HS-27A (cell line): ENCODE data around the gene NRXN2.
"Not testable (repeated sequence)": the region's sequence is repeated elsewhere in the genome, so short reads cannot be mapped to it uniquely, and the experiment has no call there.

Experiments used
- DNase-seq: peaks from one replicate; pipeline ENCODE4 v3.0.0-alpha.2; 2012; ENCODE audit warnings: low read depth, missing footprints

Gene NRXN2

GRCh38 chr11:64564419-64564818 lies 158.6 kb downstream of the NRXN2 start:
- DNase-seq: no peak

GRCh38 chr11:64563966-64564365 lies 159.0 kb downstream of the NRXN2 start:
- DNase-seq: no peak

DNA sequence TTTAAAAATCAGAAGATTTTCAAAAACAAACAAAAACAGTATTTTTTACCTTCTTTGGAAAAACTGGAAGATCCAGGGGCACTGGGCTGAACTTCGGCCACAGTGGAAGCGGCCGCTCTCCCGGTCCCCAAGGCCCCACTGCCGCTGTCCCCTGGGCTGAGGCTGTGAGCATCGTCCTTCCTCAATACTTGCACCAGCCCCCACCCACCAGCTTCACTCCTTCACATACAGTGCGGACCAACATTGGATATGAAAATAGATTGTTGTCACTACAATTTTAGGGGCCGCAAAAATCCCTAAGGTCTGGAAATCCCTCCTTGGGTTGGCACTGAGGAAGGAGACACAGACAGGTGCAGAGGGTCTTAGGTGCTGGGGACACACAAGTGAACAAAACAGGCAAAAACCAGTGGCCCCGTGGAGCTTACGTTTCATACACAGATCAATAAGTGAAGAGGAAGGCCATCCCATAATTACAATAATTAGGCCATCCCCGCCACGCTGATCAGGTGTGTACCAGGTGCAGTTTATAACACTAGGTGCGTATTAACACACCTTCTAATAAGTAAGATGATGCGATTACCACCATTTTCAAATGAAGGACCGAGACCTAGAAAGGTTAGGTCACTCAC lies 160.2 kb downstream of the NRXN2 start:
- no peak for DNase-seq

DNA sequence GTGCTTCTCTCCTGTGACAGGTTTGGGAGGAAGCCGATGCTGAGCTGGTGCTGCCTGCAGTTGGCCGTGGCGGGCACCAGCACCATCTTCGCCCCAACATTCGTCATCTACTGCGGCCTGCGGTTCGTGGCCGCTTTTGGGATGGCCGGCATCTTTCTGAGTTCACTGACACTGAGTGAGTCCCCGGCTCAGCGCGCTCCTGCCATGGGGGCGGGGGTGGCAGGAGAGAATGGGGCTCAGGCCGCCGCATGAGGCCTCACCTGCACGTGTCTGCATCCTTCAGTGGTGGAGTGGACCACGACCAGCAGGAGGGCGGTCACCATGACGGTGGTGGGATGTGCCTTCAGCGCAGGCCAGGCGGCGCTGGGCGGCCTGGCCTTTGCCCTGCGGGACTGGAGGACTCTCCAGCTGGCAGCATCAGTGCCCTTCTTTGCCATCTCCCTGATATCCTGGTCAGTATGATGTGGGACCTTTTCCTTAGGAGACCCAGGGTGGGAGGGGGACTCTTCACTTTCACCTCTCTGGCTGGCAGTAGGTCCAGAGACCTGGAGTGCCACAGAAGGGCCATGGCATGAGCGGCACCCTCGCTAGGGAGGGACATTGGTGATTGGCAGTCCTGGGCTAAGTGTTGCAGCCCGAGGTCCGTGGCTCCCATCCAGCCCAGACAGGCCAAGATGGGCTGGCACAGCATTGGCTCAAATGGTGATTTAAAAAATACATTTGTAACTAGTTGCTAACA lies 160.8 kb downstream of the NRXN2 start:
- no peak for DNase-seq

DNA sequence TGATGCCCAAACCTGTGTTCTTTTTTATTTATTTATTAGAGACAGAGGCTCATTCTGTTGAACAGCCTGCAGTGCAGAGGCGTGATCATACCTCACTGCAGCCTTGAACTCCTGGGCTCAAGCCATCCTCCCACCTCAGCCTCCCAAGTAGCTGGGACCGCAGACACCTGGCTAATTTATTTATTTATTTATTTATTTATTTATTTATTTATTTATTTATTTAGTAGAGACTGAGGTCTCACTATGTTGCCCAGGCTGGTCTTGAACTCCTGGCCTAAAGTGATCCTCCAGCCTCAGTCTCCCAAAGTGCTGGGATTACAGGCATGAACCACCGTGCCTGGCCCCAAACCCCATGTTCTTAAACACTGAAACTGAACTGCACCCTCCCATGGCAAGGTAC lies 161.6 kb downstream of the NRXN2 start:
- DNase-seq: not testable (repeated sequence)

DNA sequence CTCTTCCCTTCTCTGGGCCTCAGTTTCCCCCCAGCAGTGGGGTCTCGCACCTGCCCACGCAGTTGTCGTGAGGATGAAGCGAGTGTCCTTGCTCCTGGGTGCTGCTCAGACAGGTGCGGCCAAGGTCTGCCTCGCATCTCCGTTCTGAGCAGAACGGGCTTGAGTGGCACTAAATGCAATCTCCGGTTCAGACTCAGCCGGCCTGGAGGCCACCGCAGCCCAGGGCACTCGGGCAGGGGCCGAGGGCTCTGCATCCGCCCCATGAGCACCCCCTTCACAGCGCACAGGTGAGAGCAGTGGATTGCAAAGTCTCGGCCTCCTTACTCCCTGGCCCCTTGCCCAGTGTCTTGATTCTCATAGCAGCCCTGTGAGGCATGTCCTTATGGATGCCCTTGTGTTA lies 162.1 kb downstream of the NRXN2 start:
- no peak for DNase-seq

GRCh38 chr11:64560139-64560771 lies 162.7 kb downstream of the NRXN2 start:
- no peak for DNase-seq

GRCh38 chr11:64559351-64560138 lies 163.5 kb downstream of the NRXN2 start:
- no peak for DNase-seq

DNA sequence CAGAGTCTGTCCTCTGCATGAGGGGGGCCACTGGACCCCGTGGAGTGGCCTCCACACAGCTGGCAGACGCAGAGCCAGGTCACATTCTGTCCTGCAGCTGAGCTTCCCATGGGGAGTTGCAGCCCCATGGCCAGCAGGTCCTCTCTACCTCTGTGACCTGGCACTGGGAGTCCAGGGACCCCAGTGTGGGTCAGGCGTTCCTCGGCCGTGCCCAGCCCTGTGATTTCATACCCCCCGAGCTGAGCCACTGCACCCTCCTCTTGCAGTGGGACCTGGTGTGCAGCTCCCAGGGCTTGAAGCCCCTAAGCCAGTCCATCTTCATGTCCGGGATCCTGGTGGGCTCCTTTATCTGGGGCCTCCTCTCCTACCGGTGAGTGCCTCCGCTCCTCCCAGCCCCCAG lies 164.1 kb downstream of the NRXN2 start:
- DNase-seq: no peak

GRCh38 chr11:64558065-64558745 lies 164.8 kb downstream of the NRXN2 start:
- DNase-seq: no peak

DNA sequence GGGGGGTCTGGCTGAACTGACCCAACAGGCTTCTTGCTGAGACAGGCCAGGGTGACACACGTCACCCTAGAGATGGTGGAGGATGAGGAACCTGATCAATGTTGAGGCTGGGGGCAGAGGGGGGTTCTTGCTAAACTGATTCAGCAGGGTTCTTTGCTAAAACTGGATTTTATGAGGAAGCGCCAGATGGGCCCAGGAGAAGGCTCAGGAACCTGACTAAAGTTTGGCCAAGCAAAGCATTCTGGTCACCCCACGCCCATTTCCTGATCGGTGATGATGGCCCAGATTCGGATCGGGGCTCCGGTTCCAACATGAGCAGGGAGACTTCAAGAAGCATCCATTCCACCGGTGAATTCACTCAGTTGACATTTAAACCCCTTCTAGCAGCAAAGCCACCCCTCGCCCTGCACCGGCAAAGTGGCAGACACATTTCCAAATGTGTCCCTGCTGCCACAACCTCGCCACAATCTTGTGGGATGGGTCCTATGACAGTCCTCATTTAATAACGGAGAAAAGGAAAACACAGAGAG lies 166.2 kb downstream of the NRXN2 start:
- no peak for DNase-seq
